Activated CD8-positive, alpha-beta T cell treated with anti-CD3 and anti-CD28 coated beads for 36 hours (primary cell): ENCODE results near the gene CLNK. TPM values are rescaled to one million over a fixed set of nuclear protein-coding genes. Genes with fewer than 3 reads are reported as not detected.

Source experiments
- ATAC-seq: fragments of 200-7000 bp; cut with Tn5 transposase; one replicate; pipeline ENCODE4 v1.10.0; 2021; ENCODE audit warnings: mild to moderate bottlenecking, moderate library complexity
- CTCF ChIA-PET: fragments of 350-600 bp; sonication (Branson Sonifier 250); formaldehyde crosslinking; loops from one replicate; lab custom pipeline; 2021; ENCODE audit warnings: antibody characterized with exemption; lab: Charles Lee
- POLR2A ChIA-PET: fragments of 350-600 bp; sonication (Branson Sonifier 250); formaldehyde crosslinking; loops from one replicate; lab custom pipeline; 2021; ENCODE audit warnings: antibody characterized with exemption; lab: Charles Lee
- DNase-seq: peaks from one replicate; pipeline ENCODE4 v3.0.0-alpha.2; 2020
- H3K27ac Mint-ChIP-seq: one replicate; pipeline ENCODE4 v1.8.0; 2021; ENCODE audit warnings: mild to moderate bottlenecking, mixed read lengths
- H3K27me3 Mint-ChIP-seq: one replicate; pipeline ENCODE4 v1.8.0; 2021; ENCODE audit warnings: mixed read lengths
- H3K36me3 Mint-ChIP-seq: one replicate; pipeline ENCODE4 v1.8.0; 2021; ENCODE audit warnings: low read depth, mixed read lengths
- H3K4me1 Mint-ChIP-seq: one replicate; pipeline ENCODE4 v1.8.0; 2021; ENCODE audit warnings: low read depth, mixed read lengths
- H3K4me3 Mint-ChIP-seq: one replicate; pipeline ENCODE4 v1.8.0; 2021; ENCODE audit warnings: mild to moderate bottlenecking, moderate library complexity, mixed read lengths
- H3K9me3 Mint-ChIP-seq: one replicate; pipeline ENCODE4 v1.8.0; 2021; ENCODE audit warnings: mixed read lengths
- CTCF ChIP-seq: fragments of 200-600 bp; IDR thresholded peaks from one replicate; pipeline ENCODE4 v1.8.0; 2022; ENCODE audit warnings: antibody characterized with exemption, mild to moderate bottlenecking
- intact Hi-C: fragments of 100-400 bp; cut with micrococcal nuclease; formaldehyde crosslinking; loops from one replicate; pipeline ENCODE4 v1.10.0; 2022
- total RNA-seq, 2 experiments: library from RNA; stranded (reverse); gene quantifications; one replicate each; pipeline ENCODE4 v1.2.3, GENCODE V29; 2021

CLNK gene
- total RNA-seq, 2 experiments from 2014 or later, result 0.18 TPM; not detected in 1

GRCh38 chr4:10606483-10607155 is 77.9 kb downstream of the CLNK start:
- H3K4me1 Mint-ChIP-seq, result no peaks in the 10 kb centered on the region
- no peaks in the 10 kb centered on the region for H3K36me3 Mint-ChIP-seq
- H3K27me3 Mint-ChIP-seq, result no peaks in the 10 kb centered on the region
- CTCF ChIA-PET, result no interaction called here
- no peaks in the 10 kb centered on the region for H3K9me3 Mint-ChIP-seq
- H3K27ac Mint-ChIP-seq, result no peak overlapping the region
- POLR2A ChIA-PET, result no interaction called here
- no peak for TF ChIP-seq CTCF
- DNase-seq, result no peak
- no peak overlapping the region for H3K4me3 Mint-ChIP-seq
- no peak for ATAC-seq
- intact Hi-C loops, result no loop called here

GRCh38 chr4:10605746-10606482 is 78.7 kb downstream of the CLNK start:
- intact Hi-C loops, result no loop called here
- no peak for ATAC-seq
- Mint-ChIP-seq H3K9me3 (no peaks in the 10 kb centered on the region), H3K27me3 (no peaks in the 10 kb centered on the region), H3K27ac (no peak overlapping the region), H3K4me3 (no peak overlapping the region), H3K4me1 (no peaks in the 10 kb centered on the region), H3K36me3 (no peaks in the 10 kb centered on the region)
- CTCF ChIA-PET, result no interaction called here
- DNase-seq, result no peak
- POLR2A ChIA-PET, result no interaction called here
- TF ChIP-seq CTCF, result no peak

GRCh38 chr4:10605031-10605430 is 79.5 kb downstream of the CLNK start:
- DNase-seq, result no peak
- H3K9me3 Mint-ChIP-seq, result no peaks in the 10 kb centered on the region
- H3K27ac Mint-ChIP-seq, result no peak overlapping the region

GRCh38 chr4:10599574-10599973 is 85.0 kb downstream of the CLNK start:
- CTCF ChIA-PET, result interaction anchor here (0.5 kb wide), 1 partner anchor 295 kb away, joined by 3 read pairs; no protein-coding TSS in a partner anchor
- Mint-ChIP-seq H3K27me3 (no peaks in the 10 kb centered on the region), H3K4me3 (no peak overlapping the region), H3K9me3 (no peaks in the 10 kb centered on the region), H3K36me3 (no peaks in the 10 kb centered on the region), H3K27ac (no peak overlapping the region), H3K4me1 (no peaks in the 10 kb centered on the region)
- no peak for TF ChIP-seq CTCF
- intact Hi-C loops, result no loop called here
- ATAC-seq (no peak), DNase-seq (no peak)
- POLR2A ChIA-PET, result no interaction called here

More at GRCh38 chr4:10605031-10605430, 79.5 kb downstream of the CLNK start:
- intact Hi-C loops, result no loop called here
- ChIA-PET CTCF (no interaction called here), POLR2A (no interaction called here)
- Mint-ChIP-seq H3K4me3 (no peak overlapping the region), H3K27me3 (no peaks in the 10 kb centered on the region), H3K4me1 (no peaks in the 10 kb centered on the region), H3K36me3 (no peaks in the 10 kb centered on the region)
- no peak for ATAC-seq
- TF ChIP-seq CTCF, result no peak

GRCh38 chr4:10598829-10599228 is 85.7 kb downstream of the CLNK start:
- intact Hi-C loops, result no loop called here
- Mint-ChIP-seq H3K4me1 (no peaks in the 10 kb centered on the region), H3K4me3 (no peak overlapping the region), H3K27ac (no peak overlapping the region), H3K27me3 (no peaks in the 10 kb centered on the region), H3K9me3 (no peaks in the 10 kb centered on the region), H3K36me3 (no peaks in the 10 kb centered on the region)
- no peak for TF ChIP-seq CTCF
- ChIA-PET CTCF (interaction anchor here (0.5 to 1.2 kb wide), 2 partner anchors 10 to 296 kb away, joined by 3 to 4 read pairs; no protein-coding TSS in a partner anchor), POLR2A (interaction anchor here (0.6 kb wide), 1 partner anchor 890 kb away, joined by 3 read pairs; no protein-coding TSS in a partner anchor)
- ATAC-seq (no peak), DNase-seq (no peak)
